ENCODE measurements around the gene TBC1D2.
"Not testable (repeated sequence)": the region's sequence is repeated elsewhere in the genome, so short reads cannot be mapped to it uniquely, and the experiment has no call there.

TBC1D2 gene, protein sequence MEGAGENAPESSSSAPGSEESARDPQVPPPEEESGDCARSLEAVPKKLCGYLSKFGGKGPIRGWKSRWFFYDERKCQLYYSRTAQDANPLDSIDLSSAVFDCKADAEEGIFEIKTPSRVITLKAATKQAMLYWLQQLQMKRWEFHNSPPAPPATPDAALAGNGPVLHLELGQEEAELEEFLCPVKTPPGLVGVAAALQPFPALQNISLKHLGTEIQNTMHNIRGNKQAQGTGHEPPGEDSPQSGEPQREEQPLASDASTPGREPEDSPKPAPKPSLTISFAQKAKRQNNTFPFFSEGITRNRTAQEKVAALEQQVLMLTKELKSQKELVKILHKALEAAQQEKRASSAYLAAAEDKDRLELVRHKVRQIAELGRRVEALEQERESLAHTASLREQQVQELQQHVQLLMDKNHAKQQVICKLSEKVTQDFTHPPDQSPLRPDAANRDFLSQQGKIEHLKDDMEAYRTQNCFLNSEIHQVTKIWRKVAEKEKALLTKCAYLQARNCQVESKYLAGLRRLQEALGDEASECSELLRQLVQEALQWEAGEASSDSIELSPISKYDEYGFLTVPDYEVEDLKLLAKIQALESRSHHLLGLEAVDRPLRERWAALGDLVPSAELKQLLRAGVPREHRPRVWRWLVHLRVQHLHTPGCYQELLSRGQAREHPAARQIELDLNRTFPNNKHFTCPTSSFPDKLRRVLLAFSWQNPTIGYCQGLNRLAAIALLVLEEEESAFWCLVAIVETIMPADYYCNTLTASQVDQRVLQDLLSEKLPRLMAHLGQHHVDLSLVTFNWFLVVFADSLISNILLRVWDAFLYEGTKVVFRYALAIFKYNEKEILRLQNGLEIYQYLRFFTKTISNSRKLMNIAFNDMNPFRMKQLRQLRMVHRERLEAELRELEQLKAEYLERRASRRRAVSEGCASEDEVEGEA

DNA sequence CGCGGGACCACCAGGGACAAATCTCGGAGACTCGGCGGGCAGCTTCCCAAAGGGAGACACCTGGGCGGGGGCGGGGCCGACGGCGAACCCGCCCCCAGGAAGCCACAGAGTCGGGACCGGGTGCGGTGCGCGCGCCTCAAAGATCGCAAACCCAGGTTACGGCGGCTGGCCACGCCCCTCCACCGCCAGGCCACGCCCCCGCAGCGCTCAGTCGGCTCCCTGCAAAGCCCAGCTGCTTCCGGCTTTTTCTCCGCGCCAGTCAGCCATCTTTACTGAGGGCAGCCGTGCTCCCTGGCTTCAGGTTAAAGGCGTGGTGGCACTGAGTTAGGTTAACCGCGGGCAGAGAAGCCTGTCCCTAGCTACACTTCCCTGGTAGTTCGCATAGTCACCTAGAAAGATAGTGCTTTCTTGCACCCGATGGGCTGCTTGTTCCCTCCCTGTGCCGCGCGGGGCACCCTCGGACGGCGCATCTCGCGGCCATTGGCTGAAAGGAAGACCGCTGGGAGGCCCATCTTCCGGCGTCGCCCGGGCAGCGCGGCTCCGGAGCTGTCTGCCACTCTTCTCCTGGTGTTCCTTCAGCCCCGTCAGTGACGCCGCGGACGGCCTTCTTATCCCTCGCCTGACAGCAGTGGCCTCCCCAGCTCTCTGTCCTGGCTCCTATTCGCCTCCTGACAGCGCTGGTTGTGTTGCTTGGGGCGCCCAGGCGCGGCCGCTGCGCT is at the start of gene TBC1D2:
Gene TBC1D2 (minus strand): TSS at position 72 of the 719 bp plus-strand sequence. CDS start 108 bp downstream, outside the sequence.
- peak; percentile 85 for FAIRE-seq
- peak; percentile 93 for DNase-seq (ENCODE audit: insufficient read length, low spot score)

DNA sequence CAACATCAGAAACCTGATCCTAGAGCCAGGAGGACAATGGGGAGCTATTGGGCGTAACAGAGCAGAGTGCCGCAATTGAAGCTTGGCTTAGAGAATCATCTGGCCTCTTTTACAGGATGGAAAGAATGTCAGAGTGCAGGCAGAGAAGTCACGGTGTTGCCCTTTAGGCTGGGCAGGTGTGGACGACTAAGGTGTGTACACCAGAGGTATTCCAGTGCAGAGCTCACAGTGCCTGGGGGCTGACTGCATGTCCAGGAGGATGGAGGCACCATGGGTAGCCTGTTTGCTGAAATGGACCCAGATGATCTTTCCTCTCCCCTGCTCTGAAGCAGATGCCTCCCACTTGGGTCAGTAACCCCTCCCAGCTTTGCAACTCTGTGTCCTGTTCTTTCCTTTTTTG is 48.9 kb upstream of the TBC1D2 start:
- DNase-seq (ENCODE audit: insufficient read length, low spot score), result no peak
- no peak for FAIRE-seq

DNA sequence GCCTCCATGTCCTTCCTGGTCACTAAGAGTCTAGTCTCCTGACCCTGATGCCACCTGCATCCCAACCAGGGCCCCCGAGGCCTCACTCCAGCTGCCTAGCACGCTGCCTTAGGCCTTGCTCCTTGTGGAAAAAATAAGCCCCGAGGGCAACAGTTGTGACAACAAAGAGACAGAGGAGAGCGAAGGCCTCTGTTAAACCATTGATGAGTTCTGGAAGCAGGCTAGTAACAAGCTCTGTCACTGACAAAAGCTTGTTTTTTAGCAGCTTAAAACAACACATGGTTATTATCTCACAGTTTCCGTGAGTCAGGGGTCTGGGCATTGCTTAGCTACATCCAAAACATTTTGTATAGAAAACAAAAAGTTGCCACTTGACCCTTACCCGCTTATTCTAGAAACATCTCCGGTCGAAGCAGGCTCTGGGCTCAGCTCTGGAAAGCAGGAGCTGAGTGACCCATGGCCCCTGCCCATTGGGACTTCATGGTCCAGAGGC is 48.2 kb upstream of the TBC1D2 start:
- FAIRE-seq, result no peak

DNA sequence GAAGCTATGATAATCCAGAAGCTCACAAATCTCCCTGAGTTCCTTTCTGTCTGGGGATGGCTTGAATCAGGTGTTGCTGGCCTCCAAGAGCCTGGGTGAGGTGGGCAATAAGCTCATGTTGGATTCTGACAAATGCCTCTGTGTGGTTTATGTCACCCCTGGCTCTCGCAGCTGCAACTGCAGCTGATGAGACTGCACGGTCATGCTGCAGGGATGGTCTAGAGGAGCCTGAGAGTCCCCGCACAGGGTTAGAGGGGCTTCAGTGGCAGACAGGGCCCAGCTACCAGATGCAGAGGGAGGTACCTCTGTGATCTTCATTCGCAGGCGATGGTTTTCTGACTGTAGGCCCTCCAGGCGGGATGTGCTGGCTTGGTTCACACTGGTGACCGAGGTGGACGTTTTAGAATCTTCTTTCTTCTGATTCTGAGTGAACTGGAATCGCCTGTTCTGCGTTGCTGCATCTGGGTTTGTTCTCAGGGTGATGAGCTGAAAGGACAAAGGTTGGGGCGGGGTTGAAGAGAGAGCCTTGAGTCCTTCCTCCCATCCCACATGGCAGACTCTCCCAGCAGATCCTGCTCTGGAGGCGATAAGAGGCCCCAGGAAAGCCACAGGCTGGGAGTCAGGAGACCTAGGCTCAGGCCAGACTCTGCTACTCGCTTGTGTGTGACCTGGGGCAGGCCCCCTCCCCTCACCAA is 47.6 kb upstream of the TBC1D2 start:
- no peak for DNase-seq (ENCODE audit: insufficient read length, low spot score)
- no peak for FAIRE-seq

More for the DNA sequence above, 48.2 kb upstream of the TBC1D2 start:
- no peak for DNase-seq (ENCODE audit: insufficient read length, low spot score)

DNA sequence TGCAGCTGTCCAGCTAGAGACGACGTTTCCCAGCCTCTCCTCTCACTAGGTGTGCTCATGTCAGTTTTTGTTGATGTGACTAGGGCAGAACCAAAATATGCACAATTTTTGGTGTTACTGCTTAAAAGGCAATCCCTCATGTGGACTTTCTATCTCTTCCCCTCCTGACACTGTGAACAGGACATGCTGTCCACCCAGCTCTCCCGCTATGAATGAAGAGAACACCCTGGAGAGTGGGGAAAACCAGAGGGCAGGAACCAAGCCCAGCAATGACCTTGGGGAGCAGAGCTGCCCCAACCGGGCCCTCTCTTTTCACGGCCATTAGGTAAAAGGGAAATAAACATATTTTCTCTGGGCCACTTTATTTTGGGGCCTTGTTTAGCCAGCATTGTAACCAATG is 46.7 kb upstream of the TBC1D2 start:
- FAIRE-seq (no peak), DNase-seq (ENCODE audit: insufficient read length, low spot score) (no peak)

DNA sequence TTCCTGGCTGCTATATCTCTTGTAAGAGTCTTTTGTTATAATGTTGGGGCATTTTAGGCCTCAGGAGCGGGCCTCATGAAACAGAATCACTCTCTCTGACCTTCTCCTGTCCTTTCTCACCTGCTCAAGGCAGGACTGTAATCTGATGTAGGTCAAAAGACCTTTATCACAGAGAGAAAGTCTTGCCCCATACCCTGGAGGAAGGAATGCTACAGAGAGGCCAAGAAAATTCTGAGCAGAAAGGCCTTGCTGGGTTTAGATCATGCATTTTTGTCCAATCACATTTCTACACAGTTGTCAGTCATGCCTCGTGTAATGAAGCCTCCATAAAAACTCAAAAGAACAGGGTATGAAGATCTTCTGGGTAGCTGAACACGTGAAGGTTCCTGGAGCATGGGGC is 45.2 kb upstream of the TBC1D2 start:
- no peak for DNase-seq (ENCODE audit: insufficient read length, low spot score)
- FAIRE-seq, result no peak

DNA sequence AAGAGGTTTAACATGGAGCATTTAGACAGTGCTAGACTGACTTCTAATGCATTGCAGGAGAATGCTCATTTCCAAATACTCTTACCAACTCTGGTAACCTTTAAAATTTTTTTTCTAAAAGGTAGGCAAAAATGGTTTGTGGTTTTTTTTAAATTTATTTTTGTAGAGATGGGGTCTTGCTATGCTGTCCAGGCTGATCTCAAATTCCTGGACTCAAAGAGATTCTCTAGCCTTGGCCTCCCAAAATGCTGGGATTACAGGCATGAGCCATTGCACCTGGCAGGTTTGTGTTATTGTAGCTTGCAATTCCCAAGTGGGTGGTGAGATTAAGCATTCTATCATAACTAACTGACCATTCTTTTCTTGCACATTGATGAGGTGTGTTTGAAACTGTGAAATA is 43.0 kb upstream of the TBC1D2 start:
- no peak for DNase-seq (ENCODE audit: insufficient read length, low spot score)
- FAIRE-seq, result no peak

DNA sequence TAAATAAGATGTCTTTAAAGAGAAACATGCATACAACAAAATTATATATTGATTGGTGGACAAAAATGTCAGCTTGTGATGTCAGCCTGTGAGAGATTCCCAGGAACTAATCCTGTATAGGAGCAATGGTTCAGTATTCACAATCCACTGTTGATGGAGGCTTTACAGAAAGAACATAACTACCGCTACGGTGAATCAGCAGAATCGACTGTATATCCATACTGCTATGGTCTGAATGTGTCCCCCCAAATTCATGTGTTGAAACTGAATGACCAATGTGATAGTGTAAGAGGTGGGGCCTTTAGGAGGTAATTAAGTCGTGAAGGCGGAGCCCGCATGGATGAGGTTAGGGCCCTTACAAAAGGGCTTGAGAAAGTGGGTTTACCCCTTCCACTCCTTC is 40.4 kb upstream of the TBC1D2 start:
- no peak for FAIRE-seq

DNA sequence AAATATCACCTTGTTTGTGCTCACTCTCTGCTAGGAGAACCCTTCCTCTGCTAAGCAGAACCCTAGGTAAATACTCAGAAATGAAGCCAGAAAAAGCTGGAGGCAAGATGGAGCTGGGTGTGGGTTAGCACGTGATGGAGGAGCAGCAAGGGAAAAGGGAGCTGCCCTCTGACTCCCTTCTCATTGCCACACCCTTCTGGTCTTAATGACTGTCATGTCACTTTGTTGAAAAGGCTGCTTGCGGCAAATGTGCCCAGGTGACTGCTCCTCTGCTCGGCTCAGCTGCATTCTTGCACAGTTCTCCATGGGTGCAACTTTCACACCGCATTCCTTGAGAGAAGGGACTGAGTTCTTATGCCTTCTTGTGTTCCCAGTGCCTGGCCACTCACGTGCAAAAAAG is 36.4 kb upstream of the TBC1D2 start:
- DNase-seq (ENCODE audit: insufficient read length, low spot score) (no peak), FAIRE-seq (no peak)

More for the DNA sequence above, 40.4 kb upstream of the TBC1D2 start:
- DNase-seq (ENCODE audit: insufficient read length, low spot score), result no peak

DNA sequence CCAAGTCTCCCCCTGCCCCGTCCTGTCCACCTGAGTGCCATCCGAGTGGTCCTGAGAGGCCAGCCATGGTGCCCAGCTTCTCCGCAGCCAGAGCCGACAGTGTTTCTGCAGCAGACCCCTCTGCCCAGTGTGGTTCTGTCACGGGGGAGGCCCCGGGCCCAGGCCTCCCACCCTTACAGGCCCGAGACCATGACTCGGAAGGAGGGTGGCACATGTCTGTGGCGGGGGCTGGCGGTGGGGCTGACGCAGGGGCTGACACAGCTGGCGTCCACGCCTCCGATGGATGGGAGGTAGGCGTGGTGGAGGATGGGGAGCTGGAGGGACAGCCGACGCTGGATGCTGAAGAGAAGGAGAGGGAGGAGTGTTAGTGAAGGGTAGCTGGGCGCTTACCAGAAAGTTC is 35.0 kb upstream of the TBC1D2 start:
- DNase-seq (ENCODE audit: insufficient read length, low spot score) (no peak), FAIRE-seq (no peak)

DNA sequence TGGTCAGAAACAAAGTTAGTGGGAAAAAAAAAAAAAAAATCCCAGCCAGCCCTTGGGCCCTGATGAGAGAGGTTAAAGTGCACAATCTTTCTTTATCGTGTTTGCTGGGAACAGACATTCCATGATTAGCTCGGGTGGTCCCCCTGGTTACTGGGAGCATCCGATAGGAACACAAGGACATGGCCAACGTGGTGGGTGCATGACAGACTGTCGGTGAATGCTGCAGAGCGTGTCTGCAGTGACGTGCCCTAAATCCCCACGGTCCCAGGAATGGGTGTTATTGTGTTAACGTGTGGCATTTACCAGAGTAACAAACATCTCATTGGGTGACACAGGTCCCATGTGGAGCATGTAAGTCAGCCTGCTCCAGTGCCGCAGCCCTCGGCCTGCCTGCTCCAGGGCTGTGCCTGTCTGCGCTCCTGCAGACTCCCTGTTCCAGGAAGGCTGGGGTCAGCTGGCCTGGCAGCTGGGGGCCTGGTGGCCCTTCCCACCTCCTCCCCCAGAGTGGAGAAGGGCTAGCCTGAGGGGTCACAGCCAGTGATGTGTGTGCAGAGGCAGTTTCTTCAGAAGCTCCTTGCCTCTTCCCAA is 34.3 kb upstream of the TBC1D2 start:
- FAIRE-seq (no peak), DNase-seq (ENCODE audit: insufficient read length, low spot score) (no peak)

DNA sequence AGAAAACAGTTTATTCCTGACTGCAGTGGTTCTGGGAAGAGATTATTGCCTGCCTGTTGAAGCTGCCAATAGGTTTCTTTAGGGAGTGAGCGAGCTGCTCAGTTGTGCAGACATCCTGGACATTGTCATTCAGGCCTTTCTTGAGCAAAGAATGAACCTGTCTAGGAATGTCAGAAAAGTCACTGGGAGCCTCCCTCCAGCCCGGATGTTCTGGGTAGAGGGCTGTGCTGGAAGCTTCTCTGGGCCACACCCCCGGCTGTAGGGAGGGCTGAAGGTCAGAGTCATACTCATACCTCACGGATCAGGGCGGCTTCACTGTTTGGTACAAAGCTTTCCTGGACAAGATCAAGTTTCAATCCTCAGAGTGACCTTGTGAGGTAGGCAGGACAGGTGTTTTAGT is 33.4 kb upstream of the TBC1D2 start:
- no peak for DNase-seq (ENCODE audit: insufficient read length, low spot score)
- FAIRE-seq, result no peak

DNA sequence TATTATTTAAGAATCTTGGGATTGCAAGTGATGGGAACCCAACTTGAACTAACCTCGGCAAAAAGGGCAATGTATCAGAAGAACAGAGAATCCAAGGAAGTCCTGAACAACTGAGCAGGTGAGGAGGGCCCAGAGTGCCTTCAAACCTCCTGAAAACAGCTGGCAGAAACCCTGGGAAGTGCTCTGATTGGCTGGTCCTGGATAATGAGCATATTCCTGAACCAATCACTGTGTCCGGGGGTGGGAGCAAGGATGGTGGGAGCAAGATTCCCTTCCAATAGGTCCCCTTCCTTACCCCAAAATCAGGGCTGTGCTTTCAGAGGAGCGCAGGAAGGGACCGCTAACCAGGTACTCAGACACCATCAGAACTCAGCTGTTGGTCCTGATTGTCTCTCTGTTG is 31.9 kb upstream of the TBC1D2 start:
- no peak for DNase-seq (ENCODE audit: insufficient read length, low spot score)
- FAIRE-seq, result no peak

DNA sequence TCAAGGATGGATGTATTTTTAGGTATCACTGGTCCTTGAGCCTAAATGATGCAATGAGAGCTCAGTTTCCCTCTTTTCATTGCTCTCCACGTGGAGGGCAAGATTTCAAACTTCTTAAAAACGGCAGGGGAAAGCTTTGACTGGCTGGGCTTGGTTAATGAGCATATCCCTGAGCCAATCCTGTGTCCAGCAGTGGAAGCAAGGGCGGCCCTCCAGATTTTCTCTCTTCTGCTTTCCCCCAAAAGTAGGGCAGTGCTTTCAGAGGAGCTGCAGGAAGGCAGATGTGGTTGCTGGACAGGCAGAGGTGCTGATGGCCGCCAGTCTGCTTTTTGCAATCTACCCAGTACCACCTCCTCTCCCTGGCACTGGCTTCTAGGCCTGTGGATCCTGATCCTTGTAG is 30.0 kb upstream of the TBC1D2 start:
- DNase-seq (ENCODE audit: insufficient read length, low spot score), result no peak
- no peak for FAIRE-seq

DNA sequence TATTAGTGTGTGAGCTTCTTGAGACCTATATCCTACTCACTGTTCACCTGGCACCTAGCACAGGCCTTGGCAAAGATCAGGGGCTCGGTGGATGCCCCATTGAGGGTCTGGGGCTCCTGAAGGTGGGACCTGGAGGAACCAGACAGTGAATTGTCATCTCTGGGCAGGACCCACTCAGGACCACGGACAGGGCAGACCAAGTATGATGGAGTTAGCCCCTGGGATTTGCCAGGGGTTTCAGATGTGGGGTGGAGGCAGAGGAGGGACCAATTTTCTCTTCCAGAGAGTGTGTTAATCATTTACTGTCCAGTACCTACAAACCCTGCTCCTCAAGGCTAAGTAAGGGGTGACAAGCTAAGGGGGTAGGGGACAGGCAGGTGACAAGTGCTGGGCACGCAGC is 29.3 kb upstream of the TBC1D2 start:
- FAIRE-seq (no peak), DNase-seq (ENCODE audit: insufficient read length, low spot score) (no peak)

DNA sequence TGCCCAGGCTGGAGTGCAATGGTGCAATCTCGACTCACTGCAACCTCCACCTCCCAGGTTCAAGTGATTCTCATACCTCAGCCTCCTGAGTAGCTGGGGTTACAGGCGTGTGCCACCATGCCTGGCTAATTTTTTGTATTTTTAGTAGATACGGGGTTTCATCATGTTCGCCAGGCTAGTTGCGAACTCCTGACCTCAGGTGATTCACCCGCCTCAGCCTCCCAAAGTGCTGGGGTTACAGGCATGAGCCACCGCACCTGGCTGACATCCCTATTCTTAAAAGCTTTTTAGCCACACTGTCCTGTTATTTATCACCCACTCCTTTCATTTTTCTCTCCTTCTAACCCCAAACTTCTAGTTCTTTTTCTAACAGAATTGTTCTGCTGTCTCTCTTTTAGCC is 27.7 kb upstream of the TBC1D2 start:
- not testable (repeated sequence) for FAIRE-seq; DNase-seq (ENCODE audit: insufficient read length, low spot score)

DNA sequence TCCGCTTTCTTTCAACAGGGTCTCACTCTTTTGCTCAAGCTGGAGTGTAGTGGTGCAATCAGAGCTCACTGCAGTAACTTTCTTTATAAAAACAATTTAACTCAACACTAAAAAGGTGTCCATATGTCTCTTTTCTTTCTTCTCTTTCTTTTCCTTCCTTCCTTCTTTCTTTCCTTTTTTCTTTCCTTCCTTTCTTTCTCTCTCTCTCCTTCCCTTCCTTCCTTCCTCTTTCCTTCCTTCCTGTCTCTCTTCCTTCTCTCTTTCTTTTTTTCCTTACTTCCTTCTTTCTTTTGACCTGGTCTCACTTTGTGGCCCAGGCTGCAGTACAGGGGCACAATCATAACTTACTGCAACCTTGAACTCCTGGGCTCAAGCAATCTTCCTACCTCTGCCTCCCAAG is 25.8 kb upstream of the TBC1D2 start:
- FAIRE-seq (no peak), DNase-seq (ENCODE audit: insufficient read length, low spot score) (no peak)

DNA sequence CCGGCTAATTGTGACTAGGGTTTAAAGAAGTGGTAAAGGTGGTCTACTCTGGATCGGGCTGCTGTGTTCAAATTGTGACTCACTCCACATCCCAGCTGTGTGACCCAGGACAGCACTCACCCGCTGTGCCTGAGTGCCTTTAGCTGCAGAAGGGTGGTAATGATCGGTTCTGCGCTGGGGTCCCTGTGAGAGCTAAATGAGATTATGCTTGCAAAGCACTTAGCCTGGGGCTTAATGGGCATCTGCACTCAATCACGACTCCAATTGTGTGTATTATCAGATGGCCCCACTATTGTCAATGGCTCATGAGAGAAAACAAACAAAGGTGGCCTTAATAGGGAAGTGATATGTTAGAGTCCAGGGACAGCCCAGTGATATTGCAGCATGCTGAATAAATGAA is 25.1 kb upstream of the TBC1D2 start:
- FAIRE-seq, result no peak

DNA sequence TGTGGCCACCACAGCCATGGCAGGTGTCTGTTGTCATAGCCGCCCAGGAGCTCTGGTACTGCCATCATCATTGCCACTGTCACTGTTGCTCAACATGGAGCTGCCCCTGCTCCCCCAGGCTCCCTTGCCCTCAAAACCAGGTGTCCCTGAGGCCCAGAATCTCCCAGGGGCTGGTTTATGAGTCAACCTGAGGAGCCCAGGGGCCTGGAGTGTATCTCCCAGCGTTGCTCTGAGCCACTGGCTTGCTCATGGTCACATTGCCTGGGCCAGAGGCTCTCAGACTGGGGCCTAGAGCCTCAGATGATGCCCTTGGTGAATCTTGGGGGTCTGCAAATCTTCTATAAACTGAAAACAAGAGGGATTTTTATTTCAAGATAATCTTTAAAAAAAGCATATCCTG is 24.7 kb upstream of the TBC1D2 start:
- DNase-seq (ENCODE audit: insufficient read length, low spot score), result no peak
- no peak for FAIRE-seq

More for the DNA sequence above, 25.1 kb upstream of the TBC1D2 start:
- no peak for DNase-seq (ENCODE audit: insufficient read length, low spot score)

DNA sequence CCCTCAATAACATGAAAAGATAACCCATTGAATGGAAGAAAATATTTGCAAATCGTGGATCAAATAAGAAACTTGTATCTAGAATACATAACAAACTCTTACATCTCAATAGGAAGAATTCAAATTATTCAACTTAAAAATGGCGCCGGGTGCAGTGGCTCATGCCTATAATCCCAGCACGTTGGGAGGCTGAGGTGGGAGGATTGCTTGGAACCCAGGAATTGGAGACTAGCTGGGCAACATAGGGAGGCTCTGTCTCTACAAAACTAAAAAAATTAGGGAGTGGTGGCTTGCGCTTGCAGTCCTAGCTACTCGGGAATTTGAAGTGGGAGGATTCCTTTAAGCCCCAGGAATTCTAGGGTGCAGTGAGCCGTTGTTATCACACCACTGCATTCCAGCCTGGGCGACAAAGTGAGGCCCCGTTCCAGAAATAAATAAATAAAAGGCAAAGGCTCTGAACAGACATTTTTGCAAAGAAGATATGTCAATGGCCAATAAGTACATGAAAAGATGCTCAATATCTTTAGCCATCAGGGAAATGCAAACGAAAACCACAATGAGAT is 21.5 kb upstream of the TBC1D2 start:
- FAIRE-seq (no peak), DNase-seq (ENCODE audit: insufficient read length, low spot score) (no peak)

All from GM19239 (cell line).